GM12891 (cell line): Measurements from ENCODE around the gene PRF1.

Experiments
- PAX5 ChIP-seq: IDR thresholded peaks from 2 replicates; pipeline ENCODE4 v1.6.1; 2011; ENCODE audit warnings: low read length, moderate library complexity, mild to moderate bottlenecking; ENCODE audit not compliant: insufficient read depth, severe bottlenecking
- POLR2A ChIP-seq: IDR thresholded peaks from 2 replicates; pipeline ENCODE4 v1.6.1; 2011; ENCODE audit warnings: low read depth, low read length, control low read depth
- POLR2AphosphoS5 ChIP-seq: IDR thresholded peaks from 2 replicates; pipeline ENCODE4 v1.6.1; 2011; ENCODE audit warnings: low read depth, low read length, control low read depth
- POU2F2 ChIP-seq: IDR thresholded peaks from 2 replicates; pipeline ENCODE4 v1.6.1; 2011; ENCODE audit warnings: low read depth, mild to moderate bottlenecking, control low read depth, low read length, moderate library complexity
- SPI1 ChIP-seq: IDR thresholded peaks from 2 replicates; pipeline ENCODE4 v1.6.1; 2011; ENCODE audit warnings: low read depth, low read length, control low read depth
- TAF1 ChIP-seq: IDR thresholded peaks from 2 replicates; pipeline ENCODE4 v1.6.1; 2011; ENCODE audit warnings: low read depth, low read length, control low read depth

DNA sequence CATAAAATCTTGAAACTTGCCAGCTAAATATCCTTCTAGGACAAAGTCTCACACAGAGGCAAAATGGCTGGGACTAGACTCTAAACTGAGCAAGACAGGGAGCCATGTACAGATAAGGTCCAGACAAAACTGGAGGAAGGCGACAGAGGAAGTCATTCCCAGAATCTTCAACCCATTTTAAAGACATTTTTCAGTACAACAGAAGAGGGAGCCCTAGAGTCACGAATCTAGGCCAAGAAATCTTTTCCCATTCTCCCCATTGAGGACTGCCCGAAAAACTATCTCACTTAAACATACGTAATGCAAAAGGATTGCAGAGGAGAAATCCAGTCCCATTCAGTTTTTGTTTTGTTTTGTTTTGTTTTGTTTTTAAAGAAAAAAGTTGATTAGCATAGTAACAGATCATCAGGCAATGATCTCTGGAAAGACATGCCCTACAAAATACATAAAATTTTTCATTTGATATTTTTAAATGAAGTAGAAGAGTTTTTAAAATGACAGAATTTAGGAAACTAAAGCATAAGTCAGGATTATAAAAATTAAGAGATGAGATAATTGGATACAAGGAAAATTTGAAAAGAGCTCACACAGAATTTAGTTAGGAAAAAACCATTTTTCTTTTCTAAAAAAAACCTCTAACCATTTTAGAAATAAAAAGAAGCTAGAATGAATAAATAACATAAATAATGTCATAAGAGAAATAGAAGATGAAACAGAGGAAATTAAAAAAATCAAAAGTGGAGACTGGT, 16.9 kb upstream of the PRF1 start:
- no peak for TF ChIP-seq POLR2A
- no peak for TF ChIP-seq PAX5
- no peak for TF ChIP-seq TAF1
- no peak for TF ChIP-seq POLR2AphosphoS5
- no peak for TF ChIP-seq SPI1
- TF ChIP-seq POU2F2, result no peak
